ENCODE measurements around the gene COL25A1. TPM values are rescaled to one million over a fixed set of nuclear protein-coding genes. Genes with fewer than 3 reads are reported as not detected.

The COL25A1 gene
- total RNA-seq, 2 donors from 2014 or later = 0.26 to 0.99 TPM

DNA sequence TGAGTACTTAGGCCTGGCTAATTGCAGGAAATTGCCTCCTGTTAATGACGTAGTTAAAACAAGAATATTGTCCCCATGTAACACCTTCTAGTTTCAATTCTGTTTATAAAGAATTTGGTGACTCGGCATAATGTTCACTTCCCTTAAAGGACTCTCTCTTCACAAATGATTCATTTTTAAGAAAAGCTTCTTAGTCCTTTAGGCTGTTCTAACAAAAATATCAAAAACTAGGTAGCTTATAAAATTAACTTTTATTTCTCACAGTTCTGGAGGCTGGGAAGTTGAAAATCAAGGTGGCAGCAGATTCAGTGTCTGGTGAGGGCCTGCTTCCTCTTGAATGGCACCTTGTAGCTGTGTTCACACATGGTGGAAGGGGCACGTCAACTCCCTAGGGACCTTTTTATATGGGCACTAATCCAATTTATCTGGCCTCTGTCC lies 23.8 kb downstream of the COL25A1 start:
- no peaks in the 10 kb centered on the region for H3K27me3 ChIP-seq
- no peak overlapping the region for H3K4me3 ChIP-seq
- no peaks in the 10 kb centered on the region for H3K36me3 ChIP-seq (replicated peaks in 1 of 2; ENCODE audit: insufficient read depth in 1 of 2, low read depth in 2 of 2)
- no peak for DNase-seq
- H3K9me3 ChIP-seq = no peaks in the 10 kb centered on the region
- no peak overlapping the region for H3K27ac ChIP-seq
- WGBS, 2 donors = 43 to 61% methylated on average over 3 of the region's 3 CpGs
- TF ChIP-seq POLR2A (IDR thresholded peaks at IDR 0.05) = no peak
- TF ChIP-seq, protein P1, sequence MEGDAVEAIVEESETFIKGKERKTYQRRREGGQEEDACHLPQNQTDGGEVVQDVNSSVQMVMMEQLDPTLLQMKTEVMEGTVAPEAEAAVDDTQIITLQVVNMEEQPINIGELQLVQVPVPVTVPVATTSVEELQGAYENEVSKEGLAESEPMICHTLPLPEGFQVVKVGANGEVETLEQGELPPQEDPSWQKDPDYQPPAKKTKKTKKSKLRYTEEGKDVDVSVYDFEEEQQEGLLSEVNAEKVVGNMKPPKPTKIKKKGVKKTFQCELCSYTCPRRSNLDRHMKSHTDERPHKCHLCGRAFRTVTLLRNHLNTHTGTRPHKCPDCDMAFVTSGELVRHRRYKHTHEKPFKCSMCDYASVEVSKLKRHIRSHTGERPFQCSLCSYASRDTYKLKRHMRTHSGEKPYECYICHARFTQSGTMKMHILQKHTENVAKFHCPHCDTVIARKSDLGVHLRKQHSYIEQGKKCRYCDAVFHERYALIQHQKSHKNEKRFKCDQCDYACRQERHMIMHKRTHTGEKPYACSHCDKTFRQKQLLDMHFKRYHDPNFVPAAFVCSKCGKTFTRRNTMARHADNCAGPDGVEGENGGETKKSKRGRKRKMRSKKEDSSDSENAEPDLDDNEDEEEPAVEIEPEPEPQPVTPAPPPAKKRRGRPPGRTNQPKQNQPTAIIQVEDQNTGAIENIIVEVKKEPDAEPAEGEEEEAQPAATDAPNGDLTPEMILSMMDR (IDR thresholded peaks at IDR 0.05) = no peak
- ATAC-seq = no peak
- intact Hi-C loops (cut with DNase I) = no loop called here
- no peaks in the 10 kb centered on the region for H3K4me1 ChIP-seq

DNA sequence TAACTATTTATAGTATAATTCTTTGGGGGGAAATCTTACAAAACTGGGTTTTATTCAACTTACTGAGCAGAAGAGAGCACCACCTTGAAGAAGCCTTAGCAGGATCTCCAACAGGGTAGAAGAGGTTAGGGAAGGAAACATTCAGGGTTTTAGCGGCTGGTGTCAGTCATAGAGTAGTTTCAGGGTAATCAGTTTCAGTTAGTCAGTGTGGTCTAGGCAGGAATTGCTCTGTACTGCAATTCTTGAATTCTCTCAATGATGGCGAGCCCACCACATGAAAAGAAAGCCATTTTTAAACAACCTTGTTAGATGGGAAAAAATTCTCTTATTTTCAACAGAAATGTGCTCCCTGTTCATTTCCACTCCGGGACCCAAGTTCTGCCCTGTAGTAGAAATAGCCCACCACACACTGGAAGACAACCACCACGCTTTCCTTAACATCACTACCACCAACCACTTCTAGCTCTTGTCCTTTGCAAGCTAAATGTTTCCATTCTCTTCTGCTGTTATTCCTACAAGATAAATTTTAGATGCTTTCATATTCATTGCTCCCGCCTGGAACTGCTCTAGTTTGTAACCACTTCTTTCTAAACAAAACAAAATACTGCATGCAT lies 25.9 kb downstream of the COL25A1 start:
- no peak overlapping the region for H3K4me3 ChIP-seq

DNA sequence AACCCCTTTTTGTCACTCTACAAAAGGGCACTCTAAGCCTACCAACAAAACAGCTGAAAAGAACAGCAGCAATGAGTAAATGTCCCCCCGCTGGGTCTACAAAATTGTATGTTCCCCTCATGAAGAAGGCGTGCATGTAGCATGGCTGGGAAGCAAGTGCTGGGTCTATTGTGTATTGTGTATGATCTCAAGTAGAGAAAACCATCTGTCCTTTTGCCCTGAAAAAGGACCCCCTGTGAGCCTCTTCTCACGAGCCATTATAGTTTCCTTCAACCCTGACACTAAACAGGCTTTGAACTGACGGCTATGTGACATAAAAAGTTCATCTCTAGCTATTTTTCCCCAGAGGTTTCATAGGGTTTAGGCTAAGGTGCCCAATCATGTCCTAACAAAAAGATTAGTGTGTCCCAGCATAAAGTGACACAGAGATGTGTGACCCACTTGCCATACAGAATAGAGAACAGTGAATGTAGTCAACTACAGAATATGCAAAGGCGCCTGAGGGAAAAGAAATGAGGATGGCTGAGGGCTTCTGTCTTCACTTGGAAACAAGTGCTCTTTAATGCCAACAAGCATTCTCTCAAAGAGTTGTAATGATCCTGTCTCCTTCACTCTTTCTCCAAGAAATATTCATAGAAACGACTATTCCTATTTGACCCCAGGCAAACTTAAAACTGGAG lies 27.3 kb downstream of the COL25A1 start:
- Histone ChIP-seq H3K27me3 (no peaks in the 10 kb centered on the region), H3K4me1 (no peaks in the 10 kb centered on the region), H3K27ac (no peak overlapping the region), H3K9me3 (no peaks in the 10 kb centered on the region), H3K36me3 (replicated peaks in 1 of 2; ENCODE audit: insufficient read depth in 1 of 2, low read depth in 2 of 2) (no peaks in the 10 kb centered on the region), H3K4me3 (no peak overlapping the region)
- ATAC-seq (no peak), DNase-seq (no peak)
- TF ChIP-seq, protein P1 (IDR thresholded peaks at IDR 0.05) = no peak
- no peak for TF ChIP-seq POLR2A (IDR thresholded peaks at IDR 0.05)
- intact Hi-C loops (cut with DNase I) = no loop called here
- 71 to 83% methylated on average over 6 of the region's 6 CpGs for WGBS, 2 donors

More for the DNA sequence above, 25.9 kb downstream of the COL25A1 start:
- TF ChIP-seq, protein P1 (IDR thresholded peaks at IDR 0.05) = no peak
- no peak for TF ChIP-seq POLR2A (IDR thresholded peaks at IDR 0.05)
- ATAC-seq = no peak
- H3K36me3 ChIP-seq (replicated peaks in 1 of 2; ENCODE audit: insufficient read depth in 1 of 2, low read depth in 2 of 2) = no peaks in the 10 kb centered on the region
- H3K27me3 ChIP-seq = no peaks in the 10 kb centered on the region
- no peaks in the 10 kb centered on the region for H3K9me3 ChIP-seq
- WGBS, 2 donors = 90 to 91% methylated on average over 5 of the region's 5 CpGs
- intact Hi-C loops (cut with DNase I) = no loop called here
- no peak overlapping the region for H3K27ac ChIP-seq
- DNase-seq = no peak
- no peaks in the 10 kb centered on the region for H3K4me1 ChIP-seq

DNA sequence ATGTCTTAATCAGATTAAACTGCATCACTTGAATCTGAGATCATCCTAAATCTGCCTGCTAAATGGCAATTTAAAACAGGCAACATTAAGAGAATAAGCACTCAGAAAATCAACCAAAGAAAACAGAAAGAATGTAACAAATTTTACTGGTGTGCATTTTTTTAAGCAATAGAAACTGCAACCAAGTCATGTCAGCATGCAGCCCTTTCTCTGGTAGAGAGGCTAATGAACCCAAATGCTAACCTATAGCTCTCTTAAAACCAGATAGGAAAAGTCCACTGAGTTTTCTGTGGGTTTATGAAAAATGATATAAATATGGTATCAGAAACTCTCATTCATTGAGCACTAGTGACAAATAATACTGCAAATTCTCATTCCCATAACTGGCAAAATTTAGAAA lies 35.6 kb downstream of the COL25A1 start:
- H3K36me3 ChIP-seq (replicated peaks in 1 of 2; ENCODE audit: insufficient read depth in 1 of 2, low read depth in 2 of 2) = no peaks in the 10 kb centered on the region
- H3K9me3 ChIP-seq = no peaks in the 10 kb centered on the region
- ATAC-seq (no peak), DNase-seq (no peak)
- no peak overlapping the region for H3K27ac ChIP-seq
- no peak overlapping the region for H3K4me3 ChIP-seq
- TF ChIP-seq, protein P1 (IDR thresholded peaks at IDR 0.05) = no peak
- TF ChIP-seq POLR2A (IDR thresholded peaks at IDR 0.05) = no peak
- no peaks in the 10 kb centered on the region for H3K4me1 ChIP-seq
- intact Hi-C loops (cut with DNase I) = no loop called here
- no peaks in the 10 kb centered on the region for H3K27me3 ChIP-seq

DNA sequence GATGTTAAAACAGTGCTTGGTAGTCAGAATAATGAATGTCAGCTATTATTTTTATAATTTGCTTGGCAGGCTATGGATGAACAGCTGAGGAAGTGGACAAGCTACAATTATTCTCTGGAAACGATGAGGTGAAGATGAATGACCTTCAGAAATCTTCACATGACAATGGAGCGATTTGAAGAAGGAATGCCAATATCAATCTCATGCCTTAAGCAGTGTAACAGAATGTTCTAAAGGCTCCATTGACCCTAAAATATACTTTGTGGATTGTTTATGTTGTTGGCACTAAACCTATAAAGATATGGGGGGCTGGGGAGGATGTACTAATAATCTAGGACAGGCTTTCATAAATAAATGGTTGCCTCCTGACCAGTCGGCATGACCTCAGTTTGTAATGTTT lies 36.2 kb downstream of the COL25A1 start:
- Histone ChIP-seq H3K4me1 (no peaks in the 10 kb centered on the region), H3K27me3 (no peaks in the 10 kb centered on the region), H3K9me3 (no peaks in the 10 kb centered on the region), H3K4me3 (no peak overlapping the region), H3K36me3 (replicated peaks in 1 of 2; ENCODE audit: insufficient read depth in 1 of 2, low read depth in 2 of 2) (no peaks in the 10 kb centered on the region), H3K27ac (no peak overlapping the region)
- ATAC-seq (no peak), DNase-seq (no peak)
- WGBS, 2 donors = 42 to 46% methylated on average over 3 of the region's 3 CpGs
- intact Hi-C loops (cut with DNase I) = no loop called here
- TF ChIP-seq, protein P1 (IDR thresholded peaks at IDR 0.05) = no peak
- no peak for TF ChIP-seq POLR2A (IDR thresholded peaks at IDR 0.05)
